Naive thymus-derived CD4-positive, alpha-beta T cell (primary cell): ENCODE results near the gene KLC1. TPM values are rescaled to one million over a fixed set of nuclear protein-coding genes. Genes with fewer than 3 reads are reported as not detected.

Source experiments
- ATAC-seq: fragments of 150-1000 bp; cut with Tn5 transposase; 2 replicates; pipeline ENCODE4 v1.10.0; 2021; ENCODE audit warnings: mild to moderate bottlenecking, moderate library complexity
- CTCF ChIA-PET: fragments of 350-600 bp; sonication (Branson Sonifier 250); formaldehyde crosslinking; loops from one replicate; lab custom pipeline; 2021; ENCODE audit warnings: antibody characterized with exemption; lab: Charles Lee
- POLR2A ChIA-PET: fragments of 350-600 bp; sonication (Branson Sonifier 250); formaldehyde crosslinking; loops from one replicate; lab custom pipeline; 2021; ENCODE audit warnings: antibody characterized with exemption, inconsistent platforms; lab: Charles Lee
- DNase-seq, 9 donors: peaks; one replicate each; pipeline versions ENCODE4 v3.0.0 to v3.0.0-alpha.2; 2020 to 2022; ENCODE audit warnings: mixed read lengths in 1 of 9
- H3K27ac ChIP-seq: one replicate; pipeline ENCODE4 v1.7.0; 2013; ENCODE audit warnings: mild to moderate bottlenecking, low read depth, low read length, moderate library complexity
- H3K27me3 ChIP-seq, 2 donors: one replicate each; pipeline ENCODE4 v1.7.0; 2013; ENCODE audit warnings: low read length in 2 of 2, mild to moderate bottlenecking in 2 of 2, moderate library complexity in 2 of 2; ENCODE audit not compliant: control insufficient read depth in 2 of 2, insufficient read depth in 2 of 2
- H3K36me3 ChIP-seq, 3 experiments: 1 replicate in 2 of 3; 2 replicates in 1 of 3; pipeline ENCODE4 v1.7.0; 2013; ENCODE audit warnings: low read length in 3 of 3, mild to moderate bottlenecking in 3 of 3, moderate library complexity in 1 of 3; ENCODE audit not compliant: insufficient read depth in 3 of 3, control insufficient read depth in 2 of 3
- H3K4me1 ChIP-seq, 2 donors: one replicate each; pipeline ENCODE4 v1.7.0; 2013; ENCODE audit warnings: low read length in 2 of 2, mild to moderate bottlenecking in 2 of 2, moderate library complexity in 1 of 2; ENCODE audit not compliant: control insufficient read depth in 2 of 2, insufficient read depth in 2 of 2
- H3K4me3 ChIP-seq: 2 replicates; pipeline ENCODE4 v1.7.0; 2013; ENCODE audit warnings: mild to moderate bottlenecking, low read length
- H3K9me3 ChIP-seq, 3 experiments: 1 replicate in 2 of 3; 2 replicates in 1 of 3; pipeline ENCODE4 v1.7.0; 2013; ENCODE audit warnings: low read length in 3 of 3; ENCODE audit not compliant: control insufficient read depth in 2 of 3
- H3K27ac Mint-ChIP-seq, 9 donors: one replicate each; pipeline ENCODE4 v1.8.0; 2020 to 2022; ENCODE audit warnings: mixed read lengths in 9 of 9, mild to moderate bottlenecking in 8 of 9, moderate library complexity in 5 of 9, inconsistent platforms in 2 of 9
- H3K27me3 Mint-ChIP-seq, 5 donors: one replicate each; pipeline ENCODE4 v1.8.0; 2021 to 2022; ENCODE audit warnings: mixed read lengths in 5 of 5, mild to moderate bottlenecking in 1 of 5
- H3K36me3 Mint-ChIP-seq, 5 donors: one replicate each; pipeline ENCODE4 v1.8.0; 2020 to 2022; ENCODE audit warnings: mixed read lengths in 5 of 5, mild to moderate bottlenecking in 3 of 5, inconsistent platforms in 1 of 5
- H3K4me1 Mint-ChIP-seq, 7 donors: one replicate each; pipeline ENCODE4 v1.8.0; 2020 to 2022; ENCODE audit warnings: mixed read lengths in 7 of 7, mild to moderate bottlenecking in 3 of 7, inconsistent platforms in 1 of 7
- H3K4me3 Mint-ChIP-seq, 10 donors: one replicate each; pipeline ENCODE4 v1.8.0; 2020 to 2022; ENCODE audit warnings: mild to moderate bottlenecking in 10 of 10, mixed read lengths in 10 of 10, moderate library complexity in 6 of 10, inconsistent platforms in 2 of 10
- H3K9me3 Mint-ChIP-seq, 11 donors: one replicate each; pipeline ENCODE4 v1.8.0; 2020 to 2022; ENCODE audit warnings: mixed read lengths in 11 of 11, mild to moderate bottlenecking in 4 of 11, inconsistent platforms in 1 of 11, moderate library complexity in 1 of 11
- intact Hi-C, 2 donors: fragments of 100-400 bp; cut with micrococcal nuclease; formaldehyde crosslinking; loops; one replicate each; pipeline ENCODE4 v1.15.1; 2023
- polyA plus RNA-seq, 2 donors: library from polyadenylated mRNA; unstranded; fragments of 300-500 nt; fragmentation: Illumina TruSeq; gene quantifications; one replicate each; pipeline ENCODE4 v1.2.3, GENCODE V29; 2021
- total RNA-seq, 6 experiments: library from RNA in 5 of 6; stranded (reverse) in 5 of 6; gene quantifications; 1 replicate in 5 of 6; 2 replicates in 1 of 6; pipeline ENCODE4 v1.2.3 and lab custom pipeline; 2021 to 2026

The KLC1 gene
- total and polyA plus RNA-seq, 7 experiments from 2014 or later: 65.5 to 268 (median 161) TPM

- Mint-ChIP-seq H3K9me3 (no peaks in the 10 kb centered on the region), H3K4me1 (peaks cover 0 to 8% (median 2%) of the 10 kb centered on the region in 7 donors), H3K4me3 (no peak overlapping the region), H3K36me3 (peaks cover 0 to 37% (median 10%) of the 10 kb centered on the region in 5 donors), H3K27ac (peak overlapping the region in 1 of 9 donors; percentile 10), H3K27me3 (no peaks in the 10 kb centered on the region)
- intact Hi-C loops: no loop called here
- H3K4me3 ChIP-seq: no peak overlapping the region
- no peak overlapping the region for H3K27ac ChIP-seq
- POLR2A ChIA-PET: no interaction called here
- DNase-seq (no peak), ATAC-seq (no peak)
- no peaks in the 10 kb centered on the region for H3K4me1 ChIP-seq
- H3K9me3 ChIP-seq: no peaks in the 10 kb centered on the region
- peaks cover 11 to 82% (median 20%) of the 10 kb centered on the region in 3 experiments for H3K36me3 ChIP-seq
- no peaks in the 10 kb centered on the region for H3K27me3 ChIP-seq
- CTCF ChIA-PET: no interaction called here
Measured at GRCh38 chr14:103662029-103662428, 33.0 kb downstream of the KLC1 start.

GRCh38 chr14:103662591-103662990 is 33.6 kb downstream of the KLC1 start:
- ATAC-seq (no peak), DNase-seq (no peak)
- Mint-ChIP-seq H3K27me3 (no peaks in the 10 kb centered on the region), H3K9me3 (no peaks in the 10 kb centered on the region), H3K27ac (no peak overlapping the region), H3K4me1 (peaks cover 0 to 8% (median 2%) of the 10 kb centered on the region in 7 donors), H3K36me3 (peaks cover 0 to 34% (median 9%) of the 10 kb centered on the region in 5 donors), H3K4me3 (no peak overlapping the region)
- Histone ChIP-seq H3K4me3 (no peak overlapping the region), H3K27ac (no peak overlapping the region), H3K4me1 (no peaks in the 10 kb centered on the region), H3K36me3 (peaks cover 11 to 80% (median 14%) of the 10 kb centered on the region in 3 experiments), H3K9me3 (no peaks in the 10 kb centered on the region), H3K27me3 (no peaks in the 10 kb centered on the region)
- intact Hi-C loops: no loop called here
- ChIA-PET POLR2A (no interaction called here), CTCF (no interaction called here)

GRCh38 chr14:103663506-103663905 is 34.5 kb downstream of the KLC1 start:
- no peaks in the 10 kb centered on the region for H3K9me3 ChIP-seq
- Mint-ChIP-seq H3K36me3 (peaks cover 0 to 31% (median 9%) of the 10 kb centered on the region in 5 donors), H3K4me3 (no peak overlapping the region), H3K4me1 (peaks cover 0 to 8% (median 2%) of the 10 kb centered on the region in 7 donors), H3K27me3 (no peaks in the 10 kb centered on the region), H3K9me3 (no peaks in the 10 kb centered on the region), H3K27ac (peak overlapping the region in 1 of 9 donors; percentile 10)
- peaks cover 11 to 81% (median 11%) of the 10 kb centered on the region in 3 experiments for H3K36me3 ChIP-seq
- no peaks in the 10 kb centered on the region for H3K4me1 ChIP-seq
- no peak for ATAC-seq
- no peaks in the 10 kb centered on the region for H3K27me3 ChIP-seq
- intact Hi-C loops: no loop called here
- ChIA-PET POLR2A (no interaction called here), CTCF (no interaction called here)
- no peak for DNase-seq
- no peak overlapping the region for H3K4me3 ChIP-seq
- no peak overlapping the region for H3K27ac ChIP-seq

GRCh38 chr14:103667671-103668070 is 38.7 kb downstream of the KLC1 start:
- Mint-ChIP-seq H3K27me3 (no peaks in the 10 kb centered on the region), H3K4me1 (peaks cover 0 to 9% (median 2%) of the 10 kb centered on the region in 7 donors), H3K36me3 (peaks cover 1 to 37% (median 14%) of the 10 kb centered on the region in 5 donors), H3K4me3 (no peak overlapping the region), H3K27ac (no peak overlapping the region), H3K9me3 (no peaks in the 10 kb centered on the region)
- Histone ChIP-seq H3K4me1 (no peaks in the 10 kb centered on the region), H3K9me3 (no peaks in the 10 kb centered on the region), H3K4me3 (no peak overlapping the region), H3K27ac (no peak overlapping the region), H3K36me3 (peaks cover 23 to 81% (median 29%) of the 10 kb centered on the region in 3 experiments), H3K27me3 (no peaks in the 10 kb centered on the region)
- DNase-seq (no peak), ATAC-seq (no peak)
- CTCF ChIA-PET: interaction anchor here (1.2 kb wide), 1 partner anchor 12 kb away, joined by 3 read pairs; no protein-coding TSS in a partner anchor
- intact Hi-C loops: no loop called here
- POLR2A ChIA-PET: interaction anchor here (0.6 kb wide), 1 partner anchor 16 kb away, joined by 3 read pairs; no protein-coding TSS in a partner anchor

DNA sequence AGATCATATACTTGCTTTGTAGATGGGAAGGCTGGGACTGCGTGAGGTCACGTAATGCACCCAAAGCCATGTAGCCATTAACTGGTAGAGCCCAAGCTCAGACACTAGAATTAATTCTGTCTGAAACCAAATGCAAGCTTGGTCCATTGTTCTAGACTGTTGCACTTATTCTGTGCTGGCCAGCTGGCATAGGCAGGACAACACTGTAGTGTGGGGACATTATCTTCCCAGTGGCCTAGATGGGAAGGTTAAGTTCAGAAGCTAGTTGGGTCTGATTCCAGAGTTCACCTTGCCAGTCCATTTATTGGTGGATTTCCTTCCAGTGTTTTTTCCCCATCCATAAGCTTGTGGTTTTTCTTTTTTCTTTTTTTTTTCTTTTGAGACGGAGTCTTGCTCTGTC is 39.1 kb downstream of the KLC1 start:
- ATAC-seq (no peak), DNase-seq (no peak)
- Histone ChIP-seq H3K4me1 (no peaks in the 10 kb centered on the region), H3K36me3 (peaks cover 23 to 83% (median 33%) of the 10 kb centered on the region in 3 experiments), H3K4me3 (no peak overlapping the region), H3K27me3 (no peaks in the 10 kb centered on the region), H3K9me3 (no peaks in the 10 kb centered on the region), H3K27ac (no peak overlapping the region)
- intact Hi-C loops: no loop called here
- H3K9me3 Mint-ChIP-seq: no peaks in the 10 kb centered on the region
- ChIA-PET CTCF (interaction anchor here (1.2 kb wide), 1 partner anchor 12 kb away, joined by 3 read pairs; no protein-coding TSS in a partner anchor), POLR2A (interaction anchor here (0.6 kb wide), 1 partner anchor 16 kb away, joined by 3 read pairs; no protein-coding TSS in a partner anchor)
- peaks cover 5 to 41% (median 17%) of the 10 kb centered on the region in 5 donors for H3K36me3 Mint-ChIP-seq
- no peak overlapping the region for H3K27ac Mint-ChIP-seq
- H3K27me3 Mint-ChIP-seq: no peaks in the 10 kb centered on the region
- peaks cover 0 to 9% (median 2%) of the 10 kb centered on the region in 7 donors for H3K4me1 Mint-ChIP-seq
- H3K4me3 Mint-ChIP-seq: no peak overlapping the region

DNA sequence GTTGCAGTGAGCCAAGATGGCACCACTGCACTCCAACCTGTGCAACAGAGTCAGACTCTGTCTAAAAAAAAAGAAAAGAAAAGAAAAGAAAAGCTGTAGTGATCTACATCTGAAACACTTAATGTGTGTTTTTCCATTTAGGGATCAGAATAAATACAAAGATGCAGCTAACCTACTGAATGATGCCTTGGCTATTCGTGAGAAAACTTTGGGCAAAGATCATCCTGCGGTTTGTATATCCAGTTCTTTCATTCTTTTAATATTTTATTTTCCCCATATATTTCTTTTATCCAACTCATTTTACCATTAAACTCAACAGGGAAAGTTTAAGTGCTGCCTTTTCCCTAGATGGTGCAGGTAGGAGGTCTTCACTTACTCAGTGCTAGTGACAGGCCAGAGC is 40.4 kb downstream of the KLC1 start:
- ChIA-PET POLR2A (no interaction called here), CTCF (no interaction called here)
- Histone ChIP-seq H3K27me3 (no peaks in the 10 kb centered on the region), H3K9me3 (no peaks in the 10 kb centered on the region), H3K4me3 (no peak overlapping the region), H3K27ac (no peak overlapping the region), H3K36me3 (peaks cover 25 to 84% (median 33%) of the 10 kb centered on the region in 3 experiments), H3K4me1 (no peaks in the 10 kb centered on the region)
- H3K4me3 Mint-ChIP-seq: no peak overlapping the region
- peaks cover 0 to 6% (median 0%) of the 10 kb centered on the region in 7 donors for H3K4me1 Mint-ChIP-seq
- no peak overlapping the region for H3K27ac Mint-ChIP-seq
- H3K27me3 Mint-ChIP-seq: no peaks in the 10 kb centered on the region
- no peak for ATAC-seq
- intact Hi-C loops: no loop called here
- no peaks in the 10 kb centered on the region for H3K9me3 Mint-ChIP-seq
- peaks cover 5 to 39% (median 21%) of the 10 kb centered on the region in 5 donors for H3K36me3 Mint-ChIP-seq
- no peak for DNase-seq

GRCh38 chr14:103671911-103672310 is 42.9 kb downstream of the KLC1 start:
- no peak overlapping the region for H3K27ac ChIP-seq
- peaks cover 30 to 91% (median 41%) of the 10 kb centered on the region in 3 experiments for H3K36me3 ChIP-seq
- no peaks in the 10 kb centered on the region for H3K9me3 ChIP-seq
- POLR2A ChIA-PET: no interaction called here
- H3K4me3 ChIP-seq: no peak overlapping the region
- Mint-ChIP-seq H3K36me3 (peaks cover 5 to 50% (median 27%) of the 10 kb centered on the region in 5 donors), H3K4me1 (peaks cover 0 to 3% (median 0%) of the 10 kb centered on the region in 7 donors), H3K9me3 (no peaks in the 10 kb centered on the region), H3K27ac (peak overlapping the region in 1 of 9 donors; percentile 50), H3K4me3 (no peak overlapping the region), H3K27me3 (no peaks in the 10 kb centered on the region)
- intact Hi-C loops: no loop called here
- ATAC-seq (no peak), DNase-seq (no peak)
- CTCF ChIA-PET: interaction anchor here (1.2 kb wide), 1 partner anchor 8 kb away, joined by 4 read pairs; no protein-coding TSS in a partner anchor
- H3K27me3 ChIP-seq: no peaks in the 10 kb centered on the region
- H3K4me1 ChIP-seq: no peaks in the 10 kb centered on the region
